Measurements from ENCODE around the gene TTC29. TPM values are rescaled to one million over a fixed set of nuclear protein-coding genes. Genes with fewer than 3 reads are reported as not detected.

The TTC29 gene
- total and polyA plus RNA-seq, 2 experiments from 2014 or later: 0.52 to 0.60 TPM

- Histone ChIP-seq H3K36me3 (ENCODE audit: insufficient read depth) (no peaks in the 10 kb centered on the region), H3K9me2 (ENCODE audit: insufficient read depth) (peaks cover 16% of the 10 kb centered on the region; the same call in 1 of the 2 replicates), H2AFZ (no peak overlapping the region), H3K4me2 (no peak overlapping the region), H3K79me2 (replicated peaks; ENCODE audit: insufficient read depth) (no peaks in the 10 kb centered on the region), H3K4me3 (no peak overlapping the region), H4K20me1 (replicated peaks; ENCODE audit: insufficient read depth) (no peaks in the 10 kb centered on the region), H3F3A (replicated peaks; ENCODE audit: low read depth) (no peaks in the 10 kb centered on the region), H3K27ac (ENCODE audit: low read depth) (no peak overlapping the region), H3K4me1 (ENCODE audit: insufficient read depth) (no peaks in the 10 kb centered on the region), H3K27me3 (ENCODE audit: insufficient read depth) (no peaks in the 10 kb centered on the region)
- Mint-ChIP-seq H3K4me1 (no peaks in the 10 kb centered on the region), H3K9me3 (no peaks in the 10 kb centered on the region), H3K27me3 (ENCODE audit: insufficient read depth, low read depth, poor library complexity) (no peaks in the 10 kb centered on the region), H3K36me3 (ENCODE audit: low read depth) (no peaks in the 10 kb centered on the region), H3K27ac (no peak overlapping the region), H3K4me3 (no peak overlapping the region)
- TF ChIP-seq, protein P1, sequence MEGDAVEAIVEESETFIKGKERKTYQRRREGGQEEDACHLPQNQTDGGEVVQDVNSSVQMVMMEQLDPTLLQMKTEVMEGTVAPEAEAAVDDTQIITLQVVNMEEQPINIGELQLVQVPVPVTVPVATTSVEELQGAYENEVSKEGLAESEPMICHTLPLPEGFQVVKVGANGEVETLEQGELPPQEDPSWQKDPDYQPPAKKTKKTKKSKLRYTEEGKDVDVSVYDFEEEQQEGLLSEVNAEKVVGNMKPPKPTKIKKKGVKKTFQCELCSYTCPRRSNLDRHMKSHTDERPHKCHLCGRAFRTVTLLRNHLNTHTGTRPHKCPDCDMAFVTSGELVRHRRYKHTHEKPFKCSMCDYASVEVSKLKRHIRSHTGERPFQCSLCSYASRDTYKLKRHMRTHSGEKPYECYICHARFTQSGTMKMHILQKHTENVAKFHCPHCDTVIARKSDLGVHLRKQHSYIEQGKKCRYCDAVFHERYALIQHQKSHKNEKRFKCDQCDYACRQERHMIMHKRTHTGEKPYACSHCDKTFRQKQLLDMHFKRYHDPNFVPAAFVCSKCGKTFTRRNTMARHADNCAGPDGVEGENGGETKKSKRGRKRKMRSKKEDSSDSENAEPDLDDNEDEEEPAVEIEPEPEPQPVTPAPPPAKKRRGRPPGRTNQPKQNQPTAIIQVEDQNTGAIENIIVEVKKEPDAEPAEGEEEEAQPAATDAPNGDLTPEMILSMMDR (conservative IDR thresholded peaks at IDR 0.05; ENCODE audit: low read depth in 2 of 2): no peak
- TF ChIP-seq JUNB (IDR thresholded peaks at IDR 0.05; ENCODE audit: unreplicated experiment) (no peak), STAT1 (IDR thresholded peaks at IDR 0.05; ENCODE audit: unreplicated experiment) (no peak), CREB1 (CRISPR knock-in tag; IDR thresholded peaks at IDR 0.05; ENCODE audit: low read depth) (no peak), EZH2phosphoT487 (IDR thresholded peaks at IDR 0.05; ENCODE audit: unreplicated experiment) (no peak), ZNF114 (CRISPR knock-in tag; IDR thresholded peaks at IDR 0.05) (no peak)
- TF ChIP-seq, protein P2, sequence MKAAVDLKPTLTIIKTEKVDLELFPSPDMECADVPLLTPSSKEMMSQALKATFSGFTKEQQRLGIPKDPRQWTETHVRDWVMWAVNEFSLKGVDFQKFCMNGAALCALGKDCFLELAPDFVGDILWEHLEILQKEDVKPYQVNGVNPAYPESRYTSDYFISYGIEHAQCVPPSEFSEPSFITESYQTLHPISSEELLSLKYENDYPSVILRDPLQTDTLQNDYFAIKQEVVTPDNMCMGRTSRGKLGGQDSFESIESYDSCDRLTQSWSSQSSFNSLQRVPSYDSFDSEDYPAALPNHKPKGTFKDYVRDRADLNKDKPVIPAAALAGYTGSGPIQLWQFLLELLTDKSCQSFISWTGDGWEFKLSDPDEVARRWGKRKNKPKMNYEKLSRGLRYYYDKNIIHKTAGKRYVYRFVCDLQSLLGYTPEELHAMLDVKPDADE (IDR thresholded peaks at IDR 0.05): no peak
- no peak for DNase-seq (ENCODE audit: low spot score)
- ATAC-seq: no peak
Measured at GRCh38 chr4:146981651-146982050, 36.0 kb upstream of the TTC29 start.

DNA sequence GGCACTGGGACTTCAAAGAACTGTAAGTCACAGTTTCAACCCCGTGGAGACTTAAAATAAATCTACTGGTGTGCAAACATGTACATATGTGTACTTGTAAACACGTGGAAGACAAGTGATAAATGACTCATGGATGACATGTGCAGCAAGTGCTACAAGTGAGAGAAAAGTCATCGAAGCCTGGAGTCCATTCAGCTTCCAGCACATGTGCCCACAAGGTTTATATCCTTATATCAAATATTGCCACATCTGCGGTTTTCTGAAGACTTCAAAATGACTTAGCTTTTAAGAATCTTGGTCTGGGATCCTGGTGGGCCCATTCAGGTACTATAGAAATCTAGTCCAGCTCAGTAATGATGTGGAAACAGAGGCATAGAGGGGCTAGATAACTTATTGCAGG is 33.0 kb upstream of the TTC29 start:
- Histone ChIP-seq H3K27ac (ENCODE audit: low read depth) (no peak overlapping the region), H3K4me3 (no peak overlapping the region), H2AFZ (no peak overlapping the region), H3K9me2 (ENCODE audit: insufficient read depth) (no peaks in the 10 kb centered on the region), H3K4me2 (no peak overlapping the region), H3K79me2 (replicated peaks; ENCODE audit: insufficient read depth) (no peaks in the 10 kb centered on the region), H3K27me3 (ENCODE audit: insufficient read depth) (no peaks in the 10 kb centered on the region), H3K36me3 (ENCODE audit: insufficient read depth) (no peaks in the 10 kb centered on the region), H4K20me1 (replicated peaks; ENCODE audit: insufficient read depth) (no peaks in the 10 kb centered on the region), H3F3A (replicated peaks; ENCODE audit: low read depth) (no peaks in the 10 kb centered on the region), H3K4me1 (ENCODE audit: insufficient read depth) (no peaks in the 10 kb centered on the region; the same call in 1 of the 2 replicates)
- no peak for DNase-seq (ENCODE audit: low spot score)
- H3K27ac Mint-ChIP-seq: no peak overlapping the region
- no peak overlapping the region for H3K4me3 Mint-ChIP-seq
- H3K27me3 Mint-ChIP-seq (ENCODE audit: insufficient read depth, low read depth, poor library complexity): no peaks in the 10 kb centered on the region
- TF ChIP-seq STAT1 (IDR thresholded peaks at IDR 0.05; ENCODE audit: unreplicated experiment): no peak
- TF ChIP-seq EZH2 (IDR thresholded peaks at IDR 0.05; ENCODE audit: low read depth, unreplicated experiment): no peak
- no peak for TF ChIP-seq NANOG (IDR thresholded peaks at IDR 0.05; ENCODE audit: borderline replicate concordance)
- TF ChIP-seq POLR2AphosphoS5 (IDR thresholded peaks at IDR 0.05; ENCODE audit: low read depth): no peak
- no peak for TF ChIP-seq CREB1 (CRISPR knock-in tag; IDR thresholded peaks at IDR 0.05; ENCODE audit: low read depth)
- TF ChIP-seq JUNB (IDR thresholded peaks at IDR 0.05; ENCODE audit: unreplicated experiment): no peak
- TF ChIP-seq, protein P2 (IDR thresholded peaks at IDR 0.05): no peak
- no peak for TF ChIP-seq ZNF114 (CRISPR knock-in tag; IDR thresholded peaks at IDR 0.05)
- ATAC-seq: no peak
- H3K4me1 Mint-ChIP-seq: peaks cover 4% of the 10 kb centered on the region; the same call in 2 of the 3 replicates
- no peaks in the 10 kb centered on the region for H3K36me3 Mint-ChIP-seq (ENCODE audit: low read depth)
- no peaks in the 10 kb centered on the region for H3K9me3 Mint-ChIP-seq

Measured in GM23338 (cell line).